Smooth muscle cell (in vitro differentiated cells): ENCODE results near the gene UBE2S. TPM values are rescaled to one million over a fixed set of nuclear protein-coding genes. Genes with fewer than 3 reads are reported as not detected.

Experiments
- DNase-seq: peaks from one replicate; lab custom pipeline; 2025; ENCODE audit not compliant: unreplicated experiment; lab: John Stamatoyannopoulos, UW
- H2AFZ ChIP-seq: fragments of 200-600 bp; sonication (generic); 2 replicates; pipeline ENCODE4 v1.6.0; 2016; ENCODE audit warnings: antibody characterized with exemption, low read depth, mild to moderate bottlenecking
- H3F3A ChIP-seq: fragments of 200-600 bp; sonication (generic); 2 replicates; pipeline ENCODE4 v1.6.0; 2017; ENCODE audit warnings: antibody characterized with exemption, low read depth
- H3K27ac ChIP-seq: fragments of 200-600 bp; sonication (generic); 2 replicates; pipeline ENCODE4 v1.5.1; 2016; ENCODE audit warnings: low read depth, mild to moderate bottlenecking
- H3K27me3 ChIP-seq: fragments of 200-600 bp; sonication (generic); 2 replicates; pipeline ENCODE4 v1.6.1; 2016; ENCODE audit warnings: low read depth, mild to moderate bottlenecking
- H3K36me3 ChIP-seq: fragments of 200-600 bp; sonication (generic); 2 replicates; pipeline ENCODE4 v1.5.1; 2016; ENCODE audit warnings: low read depth
- H3K4me1 ChIP-seq: fragments of 200-600 bp; sonication (generic); 2 replicates; pipeline ENCODE4 v1.5.1; 2016; ENCODE audit warnings: low read depth
- H3K4me2 ChIP-seq: fragments of 200-600 bp; sonication (generic); 2 replicates; pipeline ENCODE4 v1.6.0; 2016; ENCODE audit warnings: mild to moderate bottlenecking
- H3K4me3 ChIP-seq: fragments of 200-600 bp; sonication (generic); 2 replicates; pipeline ENCODE4 v1.5.1; 2016; ENCODE audit warnings: mild to moderate bottlenecking
- H3K79me2 ChIP-seq: fragments of 200-600 bp; sonication (generic); 2 replicates; pipeline ENCODE4 v1.6.0; 2016; ENCODE audit warnings: low read depth, mild to moderate bottlenecking
- H3K9ac ChIP-seq: fragments of 200-600 bp; sonication (generic); 2 replicates; pipeline ENCODE4 v1.6.0; 2016; ENCODE audit warnings: low read depth
- H3K9me3 ChIP-seq: fragments of 200-600 bp; sonication (generic); replicated peaks from 2 replicates; pipeline ENCODE4 v1.5.1; 2016; ENCODE audit warnings: low read depth
- H4K20me1 ChIP-seq: fragments of 200-600 bp; sonication (generic); 2 replicates; pipeline ENCODE4 v1.6.0; 2016; ENCODE audit warnings: low read depth
- CTCF ChIP-seq: fragments of 200-600 bp; sonication (generic); IDR thresholded peaks from 2 replicates; pipeline ENCODE4 v1.5.1; 2017; ENCODE audit warnings: borderline replicate concordance, mild to moderate bottlenecking, antibody characterized with exemption; ENCODE audit not compliant: insufficient read depth, poor library complexity, severe bottlenecking
- WGBS: methylation state at CpG from one replicate; pipeline ENCODE4 v1.1.7; 2016; ENCODE audit warnings: low lambda C conversion rate; 5-methylcytosine and 5-hydroxymethylcytosine counted together
- polyA plus RNA-seq: library from polyadenylated mRNA; unstranded; fragments of >200 nt; fragmentation: Nextera tagmentation; extraction: Ambion mirVana; gene quantifications from 2 replicates; pipeline ENCODE4 v1.2.1, GENCODE V29; 2016
- total RNA-seq: library from RNA; depleted of rRNA; stranded (reverse); fragments of >200 nt; gene quantifications from 2 replicates; pipeline ENCODE4 v1.2.3, GENCODE V29; 2014

UBE2S gene
- total and polyA plus RNA-seq, 2 experiments from 2014 or later = 39.9 to 171 TPM

GRCh38 chr19:55377356-55378131 lies 30.0 kb downstream of the UBE2S start:
- peak overlapping the region; percentile 66 for H3K4me2 ChIP-seq
- no peaks in the 10 kb centered on the region for H4K20me1 ChIP-seq
- H3K27me3 ChIP-seq = no peaks in the 10 kb centered on the region
- no peak overlapping the region for H3K4me3 ChIP-seq
- no peaks in the 10 kb centered on the region for H3F3A ChIP-seq
- no peak for TF ChIP-seq CTCF
- H3K79me2 ChIP-seq = no peaks in the 10 kb centered on the region
- H2AFZ ChIP-seq = no peak overlapping the region
- no peak for DNase-seq
- 23% methylated on average over 34 of the region's 43 CpGs for WGBS
- H3K27ac ChIP-seq = no peak overlapping the region
- H3K36me3 ChIP-seq = no peaks in the 10 kb centered on the region
- H3K9me3 ChIP-seq = no peaks in the 10 kb centered on the region
- peaks cover 37% of the 10 kb centered on the region for H3K4me1 ChIP-seq
- H3K9ac ChIP-seq = no peak overlapping the region

GRCh38 chr19:55376241-55376933 lies 31.2 kb downstream of the UBE2S start, which contains the start of gene TMEM190:
TMEM190 (plus strand) TSS chr19:55376826; CDS start chr19:55376854, 28 bp downstream.
- no peaks in the 10 kb centered on the region for H4K20me1 ChIP-seq
- H3F3A ChIP-seq = peaks cover under 1% of the 10 kb centered on the region
- DNase-seq = no peak
- H2AFZ ChIP-seq = no peak within 1 kb of the TSS
- H3K4me1 ChIP-seq = peaks cover 37% of the 10 kb centered on the region
- no peaks in the 10 kb centered on the region for H3K27me3 ChIP-seq
- H3K4me2 ChIP-seq = peak within 1 kb of the TSS; percentile 66
- no peaks in the 10 kb centered on the region for H3K9me3 ChIP-seq
- H3K79me2 ChIP-seq = no peaks in the 10 kb centered on the region
- TF ChIP-seq CTCF = no peak
- H3K4me3 ChIP-seq = no peak within 1 kb of the TSS
- no peak within 1 kb of the TSS for H3K9ac ChIP-seq
- 63% methylated on average over 20 of the region's 21 CpGs for WGBS
- H3K27ac ChIP-seq = no peak within 1 kb of the TSS
- no peaks in the 10 kb centered on the region for H3K36me3 ChIP-seq

GRCh38 chr19:55373993-55374757 lies 33.4 kb downstream of the UBE2S start:
- Histone ChIP-seq H3K4me3 (peak overlapping the region; percentile 12), H3K27me3 (no peaks in the 10 kb centered on the region), H3K4me1 (peaks cover 37% of the 10 kb centered on the region), H3F3A (peaks cover 9% of the 10 kb centered on the region), H3K9ac (peak overlapping the region; percentile 83), H4K20me1 (no peaks in the 10 kb centered on the region), H3K36me3 (no peaks in the 10 kb centered on the region), H3K79me2 (peaks cover 4% of the 10 kb centered on the region), H3K4me2 (peak overlapping the region; percentile 76), H2AFZ (no peak overlapping the region), H3K9me3 (no peaks in the 10 kb centered on the region), H3K27ac (peak overlapping the region; percentile 97)
- 8% methylated on average over 21 of the region's 31 CpGs for WGBS
- DNase-seq = no peak
- no peak for TF ChIP-seq CTCF
